ENCODE data around the gene ARHGAP24. TPM values are rescaled to one million over a fixed set of nuclear protein-coding genes. Genes with fewer than 3 reads are reported as not detected.

ARHGAP24 gene
- total RNA-seq, 2 experiments from 2014 or later: not detected

DNA sequence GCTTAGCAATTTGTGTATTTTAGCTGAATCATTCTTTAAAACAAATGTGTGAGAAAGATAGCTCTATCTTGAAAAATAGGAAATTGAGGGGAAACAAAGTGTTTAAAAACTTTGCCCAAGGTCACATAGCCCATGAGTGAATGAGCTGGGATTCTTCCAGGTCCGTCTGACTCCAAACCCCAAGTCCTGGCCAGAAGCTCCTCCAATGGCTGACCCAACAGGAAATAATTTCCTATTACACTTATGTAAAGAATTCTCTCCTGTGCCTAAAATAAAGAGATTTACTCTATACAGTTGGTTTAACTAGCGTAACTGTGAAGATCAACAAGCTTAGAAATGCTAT lies 287.6 kb downstream of the ARHGAP24 start:
- ChIA-PET CTCF (no interaction called here), POLR2A (no interaction called here)

DNA sequence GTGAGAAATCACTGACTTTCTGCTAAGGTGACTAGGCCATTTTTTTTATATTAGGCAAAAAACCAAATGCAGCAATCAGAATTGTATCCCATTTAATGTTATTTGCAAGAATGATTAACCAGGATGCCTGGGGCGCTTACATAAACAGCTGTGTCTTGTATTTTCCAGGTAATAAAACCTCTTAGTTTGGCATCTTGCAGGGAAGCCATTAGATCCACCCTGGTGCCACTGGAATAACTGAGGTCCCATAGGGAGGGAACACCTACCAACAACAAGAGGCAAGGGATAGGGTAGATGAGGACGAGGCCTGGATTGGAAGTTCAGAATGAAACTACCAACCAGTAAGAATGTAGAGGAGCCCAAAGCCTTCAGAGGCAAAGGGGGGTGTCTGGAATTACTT lies 288.3 kb downstream of the ARHGAP24 start:
- ChIA-PET POLR2A (no interaction called here), CTCF (no interaction called here)

DNA sequence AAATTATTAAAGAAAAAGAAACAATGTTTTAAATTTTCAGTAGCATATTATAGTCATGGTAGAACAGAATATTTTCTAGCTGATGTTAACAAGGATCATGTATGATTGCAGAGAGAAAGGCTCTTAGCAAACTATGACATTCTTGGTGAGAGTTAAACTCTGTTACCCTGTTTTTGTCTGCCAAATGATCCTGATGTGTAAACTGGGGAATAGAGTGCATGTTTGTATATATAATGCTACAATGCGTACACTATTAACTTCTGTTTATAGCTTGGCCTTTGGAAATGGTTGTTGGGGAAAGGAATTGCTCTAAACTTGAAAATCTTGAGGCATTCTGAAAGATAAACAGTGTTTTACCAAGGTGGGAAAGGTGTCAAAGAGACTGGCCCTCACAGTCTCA lies 292.7 kb downstream of the ARHGAP24 start:
- ChIA-PET CTCF (no interaction called here), POLR2A (no interaction called here)

DNA sequence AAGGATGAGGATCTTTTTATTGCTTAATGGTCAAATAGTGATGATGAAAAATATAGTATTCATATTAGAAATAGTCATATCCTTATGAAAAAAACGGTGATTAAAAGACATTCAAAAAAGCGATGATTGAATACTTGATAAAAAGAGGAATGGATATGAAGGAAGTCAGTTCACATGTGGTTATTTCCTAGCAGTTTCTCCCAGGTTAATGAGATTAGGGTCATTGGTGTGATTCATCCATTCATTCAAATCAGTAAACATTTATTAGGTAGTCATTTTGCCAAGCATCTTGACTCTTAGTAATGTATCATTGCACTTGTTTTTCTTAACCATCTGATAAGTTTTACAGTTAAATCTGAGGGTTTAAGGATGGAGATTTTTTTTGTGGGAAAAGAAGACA lies 294.1 kb downstream of the ARHGAP24 start:
- ChIA-PET POLR2A (no interaction called here), CTCF (no interaction called here)

DNA sequence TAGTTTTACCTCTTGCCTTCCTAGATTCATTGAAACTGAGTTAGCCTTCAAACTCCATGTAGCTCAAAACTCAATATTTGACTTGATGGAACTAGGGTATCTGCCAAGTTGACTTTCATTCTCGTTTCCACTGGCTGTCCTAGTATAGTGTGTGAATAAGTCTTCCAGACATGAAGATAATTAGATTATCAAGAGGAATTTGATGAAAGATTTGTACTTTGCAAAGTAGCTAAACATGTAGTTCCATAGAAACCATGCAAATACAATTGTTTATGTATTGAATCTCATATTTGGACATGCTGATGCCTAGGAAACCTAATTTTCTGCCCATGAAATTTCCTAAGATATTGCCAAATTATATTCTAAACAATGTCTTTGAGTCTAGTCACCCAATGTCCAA lies 297.5 kb downstream of the ARHGAP24 start:
- POLR2A ChIA-PET: no interaction called here
- CTCF ChIA-PET: no interaction called here

- ChIA-PET POLR2A (no interaction called here), CTCF (no interaction called here)
Observed at GRCh38 chr4:85773372-85773771, 298.4 kb downstream of the ARHGAP24 start.

DNA sequence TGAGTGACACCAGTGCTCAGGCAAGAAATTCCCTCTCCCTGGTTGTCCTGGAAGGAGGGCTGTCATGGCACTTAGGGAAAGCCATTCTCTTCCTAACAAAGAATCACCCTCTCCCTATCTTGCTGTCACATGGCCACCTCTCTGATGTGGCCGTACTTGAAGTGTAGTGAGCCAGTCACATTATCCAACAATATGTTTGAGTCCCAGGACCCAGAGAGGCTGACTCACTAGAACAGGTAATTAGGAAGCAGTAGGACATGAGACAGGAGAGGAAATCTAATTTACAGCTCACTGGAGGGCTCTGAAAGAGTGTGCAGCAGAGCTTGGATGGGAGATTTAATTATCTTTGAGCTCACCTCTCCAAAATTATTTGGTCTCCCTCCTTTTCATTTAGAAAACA lies 299.1 kb downstream of the ARHGAP24 start:
- ChIA-PET POLR2A (no interaction called here), CTCF (no interaction called here)

GRCh38 chr4:85774489-85774888 lies 299.5 kb downstream of the ARHGAP24 start:
- ChIA-PET POLR2A (no interaction called here), CTCF (no interaction called here)

DNA sequence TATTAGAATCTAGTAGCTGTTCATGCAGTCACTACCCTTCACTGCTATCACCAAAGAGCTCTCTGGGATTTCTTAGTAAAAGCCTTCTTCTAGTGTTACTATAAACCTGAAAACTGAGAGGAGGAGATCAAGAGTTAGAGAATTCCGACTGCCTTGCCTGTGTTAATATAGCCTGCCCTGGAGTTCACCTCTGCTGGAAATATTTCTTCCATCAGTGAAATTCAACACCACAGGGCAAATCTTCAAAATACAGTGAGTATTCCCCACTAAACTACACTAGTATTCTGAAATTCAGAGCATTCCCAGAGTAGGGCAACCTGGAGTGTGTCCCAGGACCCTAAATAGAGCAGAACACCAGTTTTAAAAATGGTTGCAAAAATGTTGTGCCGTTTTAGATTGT lies 301.1 kb downstream of the ARHGAP24 start:
- POLR2A ChIA-PET: no interaction called here

GRCh38 chr4:85776579-85776978 lies 301.6 kb downstream of the ARHGAP24 start:
- ChIA-PET POLR2A (no interaction called here), CTCF (no interaction called here)

More for the DNA sequence above, 301.1 kb downstream of the ARHGAP24 start:
- CTCF ChIA-PET: no interaction called here

GRCh38 chr4:85777908-85778631 lies 303.1 kb downstream of the ARHGAP24 start:
- POLR2A ChIA-PET: no interaction called here
- CTCF ChIA-PET: no interaction called here

DNA sequence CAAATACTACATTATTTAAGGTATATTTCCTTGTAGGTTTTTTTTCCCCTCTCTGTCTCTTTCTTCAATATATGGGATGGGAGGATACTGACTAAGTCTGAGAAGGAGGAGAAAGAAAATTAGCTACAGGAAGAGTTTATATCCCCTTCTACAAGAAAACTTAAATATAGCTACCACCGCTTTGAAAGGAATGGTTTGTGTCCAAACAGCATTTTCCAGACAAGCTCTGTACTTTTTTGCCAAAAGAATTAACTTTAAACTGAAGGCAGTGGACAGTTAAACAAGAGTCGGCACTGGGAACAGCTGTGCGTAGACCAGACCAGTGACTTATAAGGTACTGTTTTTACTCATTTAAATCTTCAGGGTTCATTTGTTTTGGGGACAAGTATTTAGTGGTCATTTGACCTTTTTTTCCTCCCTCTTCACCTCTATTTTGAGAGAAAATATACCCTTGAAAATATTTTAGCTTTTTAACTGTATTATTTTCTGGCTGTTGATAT lies 303.7 kb downstream of the ARHGAP24 start:
- ChIA-PET POLR2A (no interaction called here), CTCF (no interaction called here)

DNA sequence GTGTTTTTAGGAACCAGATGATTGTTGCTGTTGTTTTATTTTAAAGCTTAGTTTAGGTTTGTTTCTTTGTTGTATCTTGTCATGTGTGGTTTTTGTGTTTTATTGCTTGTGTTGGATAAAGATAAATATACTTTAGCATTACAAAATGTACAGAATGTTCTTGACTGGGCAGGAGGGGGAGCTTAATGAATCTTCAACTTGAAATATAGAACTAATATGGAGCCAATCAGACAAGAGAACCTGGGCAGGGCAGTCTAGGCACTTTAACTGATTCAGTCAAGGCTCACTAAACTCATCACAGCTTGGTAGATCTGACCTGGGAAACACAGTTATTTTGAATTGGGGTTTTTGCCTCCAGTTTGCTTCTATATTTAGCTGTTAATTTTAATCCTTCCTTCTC lies 304.2 kb downstream of the ARHGAP24 start:
- CTCF ChIA-PET: no interaction called here
- POLR2A ChIA-PET: no interaction called here

DNA sequence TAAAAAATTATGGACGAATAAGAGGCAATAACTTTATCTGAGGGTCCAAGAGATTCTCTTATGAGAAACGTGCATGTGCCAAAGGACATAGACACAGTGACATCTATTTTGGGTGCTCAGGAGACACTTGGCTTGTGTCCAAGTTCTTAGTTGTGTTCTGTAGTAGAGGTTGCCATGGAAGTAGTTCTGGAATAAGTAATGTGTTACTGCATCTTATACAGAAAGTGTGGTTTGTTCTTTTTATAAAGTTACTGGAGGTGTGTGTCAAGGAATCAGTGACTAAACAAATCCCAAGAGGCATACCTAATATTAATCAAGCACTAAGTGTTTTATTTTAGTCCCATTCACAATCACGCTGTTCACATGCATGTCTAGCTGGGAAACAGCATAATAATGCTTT lies 305.7 kb downstream of the ARHGAP24 start:
- ChIA-PET CTCF (no interaction called here), POLR2A (no interaction called here)

GRCh38 chr4:85783483-85783882 lies 308.5 kb downstream of the ARHGAP24 start:
- CTCF ChIA-PET: no interaction called here
- POLR2A ChIA-PET: no interaction called here

DNA sequence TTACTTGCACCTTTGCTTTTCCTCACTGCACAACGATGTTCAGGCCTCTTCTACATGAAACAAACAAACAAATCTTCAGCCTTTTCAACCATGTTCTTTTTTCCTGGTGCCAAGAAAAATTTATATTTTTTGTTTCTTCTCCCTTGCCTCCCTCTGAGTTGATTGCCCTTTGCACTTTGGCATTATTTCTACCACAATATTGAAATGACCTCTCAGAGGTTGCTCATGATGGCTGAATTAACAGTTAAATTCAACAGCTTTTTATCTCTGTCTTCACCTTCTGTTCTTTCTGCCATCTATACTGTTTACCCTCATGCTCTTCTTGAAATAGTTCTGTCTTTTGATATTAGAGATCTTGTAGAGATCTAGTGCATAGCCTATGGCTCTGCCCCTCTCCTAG lies 308.9 kb downstream of the ARHGAP24 start:
- CTCF ChIA-PET: no interaction called here
- POLR2A ChIA-PET: no interaction called here

DNA sequence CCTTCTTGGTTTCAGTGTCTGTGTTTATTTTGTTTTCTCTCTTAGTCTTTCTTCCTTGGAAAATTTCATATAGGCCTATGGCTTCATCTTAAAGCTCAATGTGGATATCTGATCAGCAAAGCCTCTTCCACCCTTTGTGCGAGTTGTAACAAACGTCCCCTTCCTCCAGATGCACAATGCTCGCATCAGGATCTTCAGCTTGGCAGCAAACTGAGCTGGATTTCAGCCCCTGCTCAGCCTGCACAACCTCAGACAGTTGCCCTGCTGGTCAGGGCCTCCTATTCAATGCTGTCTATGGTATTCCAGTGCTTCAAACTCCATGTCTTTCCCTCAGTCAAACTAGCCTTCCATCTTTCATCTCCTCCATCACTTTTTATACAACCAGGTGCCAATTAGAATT lies 309.4 kb downstream of the ARHGAP24 start:
- CTCF ChIA-PET: no interaction called here
- POLR2A ChIA-PET: no interaction called here

DNA sequence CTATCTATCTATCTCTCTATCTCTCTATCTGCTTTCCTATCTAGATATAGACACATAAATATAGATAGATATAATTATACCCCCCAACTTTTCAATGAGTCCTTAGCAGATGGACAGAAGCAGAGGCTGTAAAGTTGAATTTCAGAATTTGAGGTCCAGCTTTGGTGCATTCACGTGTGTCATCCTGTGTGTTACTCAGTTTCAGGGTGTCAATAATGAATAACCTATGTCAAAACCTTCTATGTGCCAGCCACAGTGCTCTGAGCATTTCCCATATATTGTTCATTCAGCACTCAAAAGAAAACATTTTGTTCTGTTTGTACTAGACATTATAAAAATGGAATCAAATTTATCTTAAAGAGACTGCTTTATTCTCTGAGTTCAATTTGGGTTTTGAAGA lies 310.0 kb downstream of the ARHGAP24 start:
- ChIA-PET CTCF (no interaction called here), POLR2A (no interaction called here)

- CTCF ChIA-PET: no interaction called here
Observed at GRCh38 chr4:85787133-85787532, 312.2 kb downstream of the ARHGAP24 start.

DNA sequence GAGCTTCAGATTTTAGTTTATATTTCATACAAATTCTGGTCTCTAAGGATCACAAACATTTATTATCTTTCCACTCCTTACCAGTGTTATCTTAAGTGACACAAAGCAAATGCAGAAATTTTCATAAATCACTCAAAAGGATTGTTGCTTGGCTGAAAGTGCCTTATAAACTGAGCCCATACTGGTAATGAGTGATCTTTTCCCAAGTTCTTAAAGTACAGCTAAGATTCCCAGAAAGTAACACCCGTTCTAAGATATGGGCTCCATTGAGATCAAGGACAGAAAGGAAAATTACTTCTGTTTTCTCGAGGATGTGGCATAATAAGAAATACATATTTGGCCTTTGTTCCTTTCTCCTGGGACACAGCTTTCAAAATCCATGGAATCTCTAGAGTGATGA lies 313.7 kb downstream of the ARHGAP24 start:
- ChIA-PET POLR2A (no interaction called here), CTCF (no interaction called here)

More at GRCh38 chr4:85787133-85787532, 312.2 kb downstream of the ARHGAP24 start:
- POLR2A ChIA-PET: no interaction called here

DNA sequence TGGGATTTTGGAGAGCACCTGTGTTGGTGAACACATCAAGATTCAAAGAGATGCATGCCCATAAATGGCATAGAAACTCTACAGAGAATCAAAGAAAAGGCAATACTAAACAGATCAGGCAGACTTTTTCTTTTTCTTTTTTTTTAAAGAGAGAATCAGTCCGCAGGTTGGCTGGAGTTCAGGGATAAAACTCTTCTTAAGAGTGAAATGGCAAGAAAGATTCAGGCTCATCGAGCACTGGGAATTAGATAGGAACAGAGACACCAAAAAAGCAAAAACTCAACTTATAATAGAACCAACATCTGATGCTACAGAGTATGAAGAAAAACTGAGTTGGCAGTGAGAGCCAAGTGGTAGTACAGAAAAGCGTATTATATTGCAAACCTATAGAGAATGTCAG lies 314.3 kb downstream of the ARHGAP24 start:
- CTCF ChIA-PET: no interaction called here
- POLR2A ChIA-PET: no interaction called here

- ChIA-PET CTCF (no interaction called here), POLR2A (no interaction called here)
Observed at GRCh38 chr4:85790582-85790981, 315.6 kb downstream of the ARHGAP24 start.

Data from activated CD8-positive, alpha-beta memory T cell treated with anti-CD3 and anti-CD28 coated beads for 36 hours (primary cell).